OCI-LY3 (cell line): Measurements from ENCODE around the gene METTL8.

ENCODE experiments used
- EZH2phosphoT487 ChIP-seq: fragments of 200-600 bp; shearing (Covaris generic); IDR thresholded peaks from 2 replicates; pipeline ENCODE4 v1.6.1; 2018; ENCODE audit warnings: antibody characterized with exemption, mixed run types, low read depth
- TF ChIP-seq, protein P1 (sequence below): fragments of 200-600, 300-600 bp; sonication (generic); IDR thresholded peaks from 2 replicates; pipeline ENCODE4 v1.5.1; 2014; ENCODE audit warnings: antibody characterized with exemption, low read length, low read depth

DNA sequence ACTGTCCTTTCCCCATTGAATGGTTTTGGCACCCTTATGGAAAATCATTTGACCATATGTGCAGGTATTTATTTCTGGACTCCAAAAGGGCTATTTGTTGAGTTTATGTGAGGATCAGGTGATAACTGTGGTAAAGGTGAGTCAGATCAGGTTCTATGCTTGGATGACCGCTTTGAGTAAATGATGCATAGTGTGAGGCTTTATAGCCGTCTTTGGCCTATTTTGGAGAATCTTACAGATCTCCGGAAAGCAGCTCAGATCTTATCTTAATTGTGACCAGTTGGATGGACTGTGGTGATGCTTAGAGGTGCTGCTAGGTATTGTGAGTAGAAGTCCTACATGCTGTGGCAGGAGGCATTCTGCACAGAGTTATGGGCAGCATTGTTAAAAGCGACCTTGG, 126.2 kb downstream of the METTL8 start:
- TF ChIP-seq, protein P1, sequence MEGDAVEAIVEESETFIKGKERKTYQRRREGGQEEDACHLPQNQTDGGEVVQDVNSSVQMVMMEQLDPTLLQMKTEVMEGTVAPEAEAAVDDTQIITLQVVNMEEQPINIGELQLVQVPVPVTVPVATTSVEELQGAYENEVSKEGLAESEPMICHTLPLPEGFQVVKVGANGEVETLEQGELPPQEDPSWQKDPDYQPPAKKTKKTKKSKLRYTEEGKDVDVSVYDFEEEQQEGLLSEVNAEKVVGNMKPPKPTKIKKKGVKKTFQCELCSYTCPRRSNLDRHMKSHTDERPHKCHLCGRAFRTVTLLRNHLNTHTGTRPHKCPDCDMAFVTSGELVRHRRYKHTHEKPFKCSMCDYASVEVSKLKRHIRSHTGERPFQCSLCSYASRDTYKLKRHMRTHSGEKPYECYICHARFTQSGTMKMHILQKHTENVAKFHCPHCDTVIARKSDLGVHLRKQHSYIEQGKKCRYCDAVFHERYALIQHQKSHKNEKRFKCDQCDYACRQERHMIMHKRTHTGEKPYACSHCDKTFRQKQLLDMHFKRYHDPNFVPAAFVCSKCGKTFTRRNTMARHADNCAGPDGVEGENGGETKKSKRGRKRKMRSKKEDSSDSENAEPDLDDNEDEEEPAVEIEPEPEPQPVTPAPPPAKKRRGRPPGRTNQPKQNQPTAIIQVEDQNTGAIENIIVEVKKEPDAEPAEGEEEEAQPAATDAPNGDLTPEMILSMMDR: no peak
- no peak for TF ChIP-seq EZH2phosphoT487
